BJ (cell line): Measurements from ENCODE around the gene OTOGL. TPM values are rescaled to one million over a fixed set of nuclear protein-coding genes. Genes with fewer than 3 reads are reported as not detected.
A peak's percentile ranks its signal among the peaks of the same experiment; 100 is the strongest.

Experiments used
- CTCF ChIA-PET: fragments of 350-600 bp; formaldehyde crosslinking; extraction: SDS; loops from one replicate; lab custom pipeline; 2021; ENCODE audit warnings: antibody characterized with exemption, inconsistent platforms; lab: Yijun Ruan, JAX
- POLR2A ChIA-PET: fragments of 300-600 bp; sonication (Branson Sonifier 250); formaldehyde crosslinking; extraction: SDS; loops from one replicate; lab custom pipeline; 2021; ENCODE audit warnings: antibody characterized with exemption; lab: Charles Lee
- DNase-seq: peaks from one replicate; pipeline ENCODE4 v3.0.0-alpha.2; 2011; ENCODE audit warnings: low read depth
- H3K27me3 ChIP-seq: 2 replicates; pipeline ENCODE4 v1.6.0; 2011; ENCODE audit warnings: low read length; ENCODE audit not compliant: control insufficient read depth, insufficient read depth
- H3K36me3 ChIP-seq: 2 replicates; pipeline ENCODE4 v1.5.1; 2011; ENCODE audit warnings: low read length; ENCODE audit not compliant: control insufficient read depth, insufficient read depth
- H3K4me3 ChIP-seq: 2 replicates; pipeline ENCODE4 v1.5.1; 2011; ENCODE audit warnings: low read depth, mild to moderate bottlenecking, control low read depth, low read length
- CTCF ChIP-seq: IDR thresholded peaks from 2 replicates; pipeline ENCODE4 v1.5.1; 2011; ENCODE audit warnings: low read depth, mild to moderate bottlenecking, control low read depth, inconsistent platforms, low read length, moderate library complexity; ENCODE audit not compliant: insufficient read depth
- polyA plus RNA-seq: library from polyadenylated mRNA; depleted of rRNA; stranded (reverse); fragments of >200 nt; gene quantifications from 2 replicates; pipeline ENCODE4 v1.2.3, GENCODE V29; 2011

OTOGL gene
- polyA plus RNA-seq, 1 experiment, result 0.10 TPM

GRCh38 chr12:80187660-80188090 is 88.3 kb downstream of the OTOGL start:
- POLR2A ChIA-PET, result no interaction called here
- CTCF ChIA-PET, result interaction anchor here (0.8 to 6.0 kb wide), 18 partner anchors 22 to 785 kb away, joined by 3 to 41 read pairs (median 4); partner anchors contain the start of gene PPP1R12A
- no peak for DNase-seq

GRCh38 chr12:80188576-80188975 is 89.2 kb downstream of the OTOGL start:
- Histone ChIP-seq H3K27me3 (no peaks in the 10 kb centered on the region), H3K4me3 (no peak overlapping the region), H3K36me3 (no peaks in the 10 kb centered on the region)
- ChIA-PET POLR2A (no interaction called here), CTCF (interaction anchor here (0.8 to 6.0 kb wide), 7 partner anchors 8 to 776 kb away, joined by 4 to 41 read pairs (median 5); no protein-coding TSS in a partner anchor)
- no peak for TF ChIP-seq CTCF
- DNase-seq, result no peak

More at GRCh38 chr12:80187660-80188090, 88.3 kb downstream of the OTOGL start:
- no peak overlapping the region for H3K4me3 ChIP-seq
- no peak for TF ChIP-seq CTCF
- H3K36me3 ChIP-seq, result no peaks in the 10 kb centered on the region
- H3K27me3 ChIP-seq, result no peaks in the 10 kb centered on the region

GRCh38 chr12:80189241-80189640 is 89.9 kb downstream of the OTOGL start:
- Histone ChIP-seq H3K4me3 (no peak overlapping the region), H3K27me3 (no peaks in the 10 kb centered on the region), H3K36me3 (no peaks in the 10 kb centered on the region)
- peak; percentile 60 for DNase-seq
- ChIA-PET POLR2A (interaction anchor here (0.7 kb wide), 1 partner anchor 309 kb away, joined by 4 read pairs; no protein-coding TSS in a partner anchor), CTCF (interaction anchor here (0.8 to 6.0 kb wide), 8 partner anchors 9 to 782 kb away, joined by 3 to 41 read pairs (median 5); no protein-coding TSS in a partner anchor)
- TF ChIP-seq CTCF, result peak; percentile 14; the same call in 1 of the 2 replicates

- Histone ChIP-seq H3K36me3 (no peaks in the 10 kb centered on the region), H3K27me3 (no peaks in the 10 kb centered on the region), H3K4me3 (no peak overlapping the region)
- DNase-seq, result no peak
- POLR2A ChIA-PET, result no interaction called here
- CTCF ChIA-PET, result interaction anchor here (0.7 to 6.0 kb wide), 8 partner anchors 10 to 783 kb away, joined by 3 to 41 read pairs (median 4); no protein-coding TSS in a partner anchor
- TF ChIP-seq CTCF, result no peak
Measured at GRCh38 chr12:80190001-80190400, 90.7 kb downstream of the OTOGL start.

- Histone ChIP-seq H3K36me3 (no peaks in the 10 kb centered on the region), H3K27me3 (no peaks in the 10 kb centered on the region), H3K4me3 (no peak overlapping the region)
- POLR2A ChIA-PET, result no interaction called here
- CTCF ChIA-PET, result interaction anchor here (0.9 to 6.0 kb wide), 2 partner anchors 67 to 79 kb away, joined by 3 to 41 read pairs; no protein-coding TSS in a partner anchor
- no peak for TF ChIP-seq CTCF
- DNase-seq, result no peak
Measured at GRCh38 chr12:80192087-80192486, 92.8 kb downstream of the OTOGL start.
